Heart left ventricle (tissue), 16 donors: ENCODE measurements around the gene ASTN2. TPM values are rescaled to one million over a fixed set of nuclear protein-coding genes. Genes with fewer than 3 reads are reported as not detected.
A peak's percentile ranks its signal among the peaks of the same experiment; 100 is the strongest.

ENCODE experiments used
- ATAC-seq, 4 donors: fragments of 200-7000 bp; cut with Tn5 transposase; one replicate each; pipeline ENCODE4 v1.9.1; 2020 to 2022; ENCODE audit warnings: moderate library complexity in 4 of 4, mild to moderate bottlenecking in 3 of 4, moderate number of reproducible peaks in 1 of 4
- DNase-seq, 5 donors: peaks; one replicate each; pipeline ENCODE4 v3.0.0-alpha.2; 2020
- H3K27ac ChIP-seq, 12 donors: fragments of 200-600 bp; sonication (generic) in 4 of 12; one replicate each; pipeline versions ENCODE4 v1.5.0 to v1.8.0; 2016 to 2022; ENCODE audit warnings: mild to moderate bottlenecking in 2 of 12
- H3K27me3 ChIP-seq, 9 donors: fragments of 200-600 bp; sonication (generic) in 2 of 9; one replicate each; pipeline versions ENCODE4 v1.5.1 to v1.8.0; 2016 to 2022; ENCODE audit warnings: mild to moderate bottlenecking in 3 of 9
- H3K36me3 ChIP-seq, 9 donors: fragments of 200-600 bp; sonication (generic) in 2 of 9; one replicate each; pipeline versions ENCODE4 v1.5.0 to v1.8.0; 2018 to 2022; ENCODE audit warnings: mild to moderate bottlenecking in 2 of 9
- H3K4me1 ChIP-seq, 12 donors: fragments of 200-600 bp; sonication (generic) in 4 of 12; one replicate each; pipeline versions ENCODE4 v1.5.0 to v1.8.0; 2016 to 2022; ENCODE audit warnings: mild to moderate bottlenecking in 3 of 12
- H3K4me3 ChIP-seq, 12 donors: fragments of 200-600 bp; sonication (generic) in 4 of 12; one replicate each; pipeline versions ENCODE4 v1.5.0 to v1.8.0; 2017 to 2022; ENCODE audit warnings: mild to moderate bottlenecking in 9 of 12, moderate library complexity in 4 of 12
- H3K9me3 ChIP-seq, 12 donors: fragments of 200-600 bp; sonication (generic) in 4 of 12; one replicate each; pipeline versions ENCODE4 v1.5.0 to v1.8.0; 2016 to 2022; ENCODE audit warnings: mild to moderate bottlenecking in 1 of 12
- POLR2A ChIP-seq, 2 donors: fragments of 450-650 bp; IDR thresholded peaks; one replicate each; pipeline ENCODE4 v1.6.1; 2017; ENCODE audit warnings: antibody characterized with exemption in 2 of 2, mild to moderate bottlenecking in 2 of 2, moderate library complexity in 2 of 2
- WGBS, 4 donors: extraction: QIAGEN DNeasy Blood & Tissue Kit in 2 of 4; methylation state at CpG; one replicate each; pipeline versions ENCODE4 v1.1.5 to v1.1.7; 2013 to 2018; 5-methylcytosine and 5-hydroxymethylcytosine counted together
- intact Hi-C, 10 donors: fragments of 100-400 bp; cut with DNase I; formaldehyde crosslinking; loops; one replicate each; pipeline versions ENCODE4 v1.11.1 to v1.14.2; 2022
- polyA plus RNA-seq, 2 donors: library from polyadenylated mRNA; stranded (reverse); fragments of 200-250 nt; gene quantifications; one replicate each; pipeline ENCODE4 v1.2.3, GENCODE V29; 2013
- total RNA-seq, 9 donors: library from RNA; depleted of rRNA in 2 of 9; stranded (reverse); fragments of >200 nt in 2 of 9; fragmentation: NEBNext Ultra II Directional in 3 of 9; extraction: Animal tissue kit (Norgen Biotek cat#: 25700) in 3 of 9; gene quantifications; one replicate each; pipeline versions ENCODE4 v1.1.0 to v1.2.4, GENCODE V29; 2016 to 2023
- TF ChIP-seq, protein P1 (sequence below), 12 donors: fragments of 200-600 bp; sonication (generic) in 4 of 12; IDR thresholded peaks; one replicate each; pipeline versions ENCODE4 v1.5.0 to v1.8.0; 2018 to 2022; ENCODE audit warnings: antibody characterized with exemption in 12 of 12, mild to moderate bottlenecking in 5 of 12
- donor health status: ischemic (EF 13 %, LVEDD 7.1; RV severe dilation, severe dysfunction).
- donor health status: healthy with polysubstance abuse.
- donor health status: DM: no; HTN: yes; CAD: no.
- donor health status: DM: no; HTN: no; CAD: no.
- donor health status: ischemic (EF 25% LVEDD 6.9; RV normal size, moderate dysfunction).
- donor health status: ischemic (EF 25% LVEDD 5.7; RV mildly dilated, moderate dysfunction).
- donor health status: healthy.
- donor health status: DM: yes; HTN: yes; CAD: no.
- donor health status: ischemic (EF 35%, LVEDD 5.7; RV mildly dilated, moderate dysfunction).
- donor health status: nonischemic (EF 11% LVEDD 7.7; RV severe dilation, severe dysfunction).
- donor health status: DM: yes; HTN: yes; CAD: no.
- donor health status: PGD.
- donor health status: ischemic (EF 29% LVEDD 5.4; RV normal size, mild dysfunction).
- donor health status: nonischemic (EF 23%, LVEDD 6.1; RV moderate dilation, normal function).

ASTN2 gene
- total and polyA plus RNA-seq, 11 donors = 2.5 to 6.0 (median 3.5) TPM

DNA sequence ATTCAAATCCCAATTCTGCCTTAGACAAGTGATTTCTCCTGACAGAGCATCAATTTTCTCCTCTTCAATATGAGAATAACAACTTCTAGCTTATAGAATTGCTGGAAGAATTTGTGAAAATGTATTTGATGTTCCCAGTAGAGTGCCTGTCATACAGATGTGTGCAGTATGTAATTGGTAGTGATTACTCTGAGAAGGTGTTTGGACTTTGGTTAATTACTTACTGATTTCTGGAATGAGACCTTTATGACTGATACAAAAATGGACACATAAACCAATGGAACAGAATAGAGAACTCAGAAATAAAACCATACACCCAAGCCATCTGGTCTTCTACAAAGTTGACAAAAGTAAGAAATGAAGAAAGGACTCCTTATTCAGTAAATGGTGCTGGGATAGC lies 829.7 kb downstream of the ASTN2 start:
- no peaks in the 10 kb centered on the region for H3K27me3 ChIP-seq
- DNase-seq (no peak), ATAC-seq (no peak)
- H3K36me3 ChIP-seq = no peaks in the 10 kb centered on the region
- H3K9me3 ChIP-seq = peaks cover 0 to 26% (median 4%) of the 10 kb centered on the region in 12 donors
- intact Hi-C loops = loop anchor here in 1 of 10 donors (10.0 kb wide), 1 partner anchor 60 kb away; no protein-coding TSS in a partner anchor
- peaks cover 0 to 12% (median 2%) of the 10 kb centered on the region in 12 donors for H3K4me1 ChIP-seq
- H3K4me3 ChIP-seq = no peak overlapping the region
- TF ChIP-seq POLR2A (IDR thresholded peaks at IDR 0.05) = no peak
- TF ChIP-seq, protein P1, sequence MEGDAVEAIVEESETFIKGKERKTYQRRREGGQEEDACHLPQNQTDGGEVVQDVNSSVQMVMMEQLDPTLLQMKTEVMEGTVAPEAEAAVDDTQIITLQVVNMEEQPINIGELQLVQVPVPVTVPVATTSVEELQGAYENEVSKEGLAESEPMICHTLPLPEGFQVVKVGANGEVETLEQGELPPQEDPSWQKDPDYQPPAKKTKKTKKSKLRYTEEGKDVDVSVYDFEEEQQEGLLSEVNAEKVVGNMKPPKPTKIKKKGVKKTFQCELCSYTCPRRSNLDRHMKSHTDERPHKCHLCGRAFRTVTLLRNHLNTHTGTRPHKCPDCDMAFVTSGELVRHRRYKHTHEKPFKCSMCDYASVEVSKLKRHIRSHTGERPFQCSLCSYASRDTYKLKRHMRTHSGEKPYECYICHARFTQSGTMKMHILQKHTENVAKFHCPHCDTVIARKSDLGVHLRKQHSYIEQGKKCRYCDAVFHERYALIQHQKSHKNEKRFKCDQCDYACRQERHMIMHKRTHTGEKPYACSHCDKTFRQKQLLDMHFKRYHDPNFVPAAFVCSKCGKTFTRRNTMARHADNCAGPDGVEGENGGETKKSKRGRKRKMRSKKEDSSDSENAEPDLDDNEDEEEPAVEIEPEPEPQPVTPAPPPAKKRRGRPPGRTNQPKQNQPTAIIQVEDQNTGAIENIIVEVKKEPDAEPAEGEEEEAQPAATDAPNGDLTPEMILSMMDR (IDR thresholded peaks at IDR 0.05) = no peak
- H3K27ac ChIP-seq = no peak overlapping the region

DNA sequence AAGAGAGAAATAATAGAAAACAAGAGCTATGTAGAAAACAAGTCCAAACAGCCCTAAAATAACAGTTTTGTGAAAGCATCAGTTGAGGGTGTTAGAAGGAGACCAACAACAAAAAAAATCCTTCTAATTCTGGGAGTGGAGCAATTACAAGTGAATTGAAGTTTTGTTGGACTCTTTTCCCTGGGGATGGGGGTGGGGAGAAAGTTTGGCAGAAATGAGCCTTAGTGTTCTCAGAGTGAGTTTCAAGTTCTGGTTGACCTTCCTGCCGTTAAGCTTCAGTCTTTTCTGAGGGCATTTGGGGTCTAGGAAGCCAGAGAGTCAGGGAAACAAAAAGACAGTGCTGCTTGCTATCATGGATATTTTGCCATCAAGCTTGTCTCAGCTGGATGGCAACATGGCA lies 834.0 kb downstream of the ASTN2 start:
- no peaks in the 10 kb centered on the region for H3K27me3 ChIP-seq
- H3K27ac ChIP-seq = peak overlapping the region in 5 of 12 donors; percentile 5 to 68 (median 48)
- intact Hi-C loops = loop anchor here in 1 of 10 donors (10.0 kb wide), 1 partner anchor 64 kb away; no protein-coding TSS in a partner anchor
- DNase-seq (peak in 4 of 5 donors; percentile 40 to 48 (median 42)), ATAC-seq (peak in 3 of 4 donors; percentile 22 to 62 (median 57))
- no peaks in the 10 kb centered on the region for H3K36me3 ChIP-seq
- H3K4me1 ChIP-seq = peaks cover 0 to 23% (median 4%) of the 10 kb centered on the region in 12 donors
- H3K4me3 ChIP-seq = no peak overlapping the region
- 5 to 25% (median 14%) methylated on average over 1 of the region's 1 CpG for WGBS, 4 donors
- H3K9me3 ChIP-seq = no peaks in the 10 kb centered on the region
- TF ChIP-seq, protein P1 (IDR thresholded peaks at IDR 0.05) = no peak
- TF ChIP-seq POLR2A (IDR thresholded peaks at IDR 0.05) = no peak

DNA sequence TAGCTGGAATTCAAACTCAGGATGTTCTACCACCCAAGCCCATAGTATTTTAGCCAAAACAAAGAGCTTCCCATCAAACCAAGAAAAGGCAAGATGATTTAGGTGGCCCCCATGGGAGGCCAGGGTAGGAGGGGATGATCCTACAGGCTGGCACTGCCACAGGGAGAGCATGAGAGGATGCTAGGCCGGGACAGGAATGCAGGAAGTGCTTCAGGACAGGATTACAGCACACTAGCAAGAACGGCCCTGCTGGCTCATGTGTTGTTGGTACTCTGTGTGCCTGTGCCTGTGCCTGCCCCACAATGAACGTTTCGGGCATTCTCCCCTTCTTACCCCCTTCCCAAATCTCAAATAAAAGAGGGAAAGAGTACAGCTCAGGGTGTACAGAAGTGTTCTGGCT lies 838.5 kb downstream of the ASTN2 start:
- Histone ChIP-seq H3K27me3 (no peaks in the 10 kb centered on the region), H3K4me1 (peaks cover 0 to 50% (median 25%) of the 10 kb centered on the region in 12 donors), H3K36me3 (no peaks in the 10 kb centered on the region), H3K4me3 (no peak overlapping the region), H3K27ac (no peak overlapping the region), H3K9me3 (no peaks in the 10 kb centered on the region)
- TF ChIP-seq, protein P1 (IDR thresholded peaks at IDR 0.05) = no peak
- TF ChIP-seq POLR2A (IDR thresholded peaks at IDR 0.05) = no peak
- ATAC-seq (no peak), DNase-seq (no peak)
- intact Hi-C loops = loop anchor here in 8 of 10 donors (1.0 to 10.0 kb wide), 8 partner anchors 66 to 982 kb away; no protein-coding TSS in a partner anchor
- 38 to 68% (median 49%) methylated on average over 4 of the region's 4 CpGs for WGBS, 4 donors

DNA sequence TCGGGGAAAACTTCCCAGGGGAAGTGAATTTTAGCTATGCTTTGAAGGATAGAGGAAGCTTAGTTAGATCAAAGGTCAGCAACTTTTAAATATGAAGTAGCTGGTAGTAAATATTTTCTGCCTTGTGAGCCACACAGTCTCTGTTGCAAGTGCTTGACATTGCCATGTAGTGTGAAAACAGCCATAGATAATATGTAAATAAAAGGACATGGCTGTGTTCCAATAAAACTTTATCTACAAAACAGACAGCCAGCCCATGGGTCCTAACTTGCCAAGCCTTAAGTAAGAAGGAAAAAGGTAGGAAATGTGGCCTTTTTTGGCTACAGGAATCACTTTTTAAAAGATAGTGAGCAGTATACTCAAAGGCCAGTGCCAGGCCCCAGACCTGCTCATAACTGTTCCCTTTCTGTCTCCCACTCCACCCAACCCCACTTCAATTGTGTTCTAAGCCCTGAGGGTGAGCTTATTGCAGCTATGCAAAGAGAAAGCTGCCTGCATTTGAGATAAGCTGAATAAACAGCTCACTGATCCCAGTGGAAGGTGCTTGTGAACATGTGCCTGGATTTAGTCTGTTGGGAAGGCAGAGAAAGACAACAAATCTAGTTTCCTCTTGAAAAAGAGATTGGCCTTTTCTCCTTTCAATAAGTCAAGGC lies 840.7 kb downstream of the ASTN2 start:
- H3K27ac ChIP-seq = peak overlapping the region; percentile 2 to 78 (median 56)
- 45 to 75% (median 57%) methylated on average over 1 of the region's 1 CpG for WGBS, 4 donors

More for the DNA sequence above, 840.7 kb downstream of the ASTN2 start:
- TF ChIP-seq, protein P1 (IDR thresholded peaks at IDR 0.05) = no peak
- TF ChIP-seq POLR2A (IDR thresholded peaks at IDR 0.05) = no peak
- DNase-seq (no peak), ATAC-seq (peak in 3 of 4 donors; percentile 28 to 42 (median 31))
- peaks cover 0 to 42% (median 23%) of the 10 kb centered on the region in 12 donors for H3K4me1 ChIP-seq
- H3K9me3 ChIP-seq = no peaks in the 10 kb centered on the region
- no peaks in the 10 kb centered on the region for H3K27me3 ChIP-seq
- no peak overlapping the region for H3K4me3 ChIP-seq
- intact Hi-C loops = loop anchor here (5.0 to 10.0 kb wide), 13 partner anchors 71 to 982 kb away; partner anchors contain the start of gene PAPPA (in 3 of the 10)
- no peaks in the 10 kb centered on the region for H3K36me3 ChIP-seq
